Ramos (cell line): ENCODE measurements around the gene SPO11.

Experiments used
- in situ Hi-C: fragments of 300-500 bp; cut with MboI; formaldehyde crosslinking; loops from one replicate; pipeline ENCODE4 v1.14.3; 2022; ENCODE audit warnings: low sequenced_read_pairs; ENCODE audit not compliant: unreplicated experiment

SPO11 gene

DNA sequence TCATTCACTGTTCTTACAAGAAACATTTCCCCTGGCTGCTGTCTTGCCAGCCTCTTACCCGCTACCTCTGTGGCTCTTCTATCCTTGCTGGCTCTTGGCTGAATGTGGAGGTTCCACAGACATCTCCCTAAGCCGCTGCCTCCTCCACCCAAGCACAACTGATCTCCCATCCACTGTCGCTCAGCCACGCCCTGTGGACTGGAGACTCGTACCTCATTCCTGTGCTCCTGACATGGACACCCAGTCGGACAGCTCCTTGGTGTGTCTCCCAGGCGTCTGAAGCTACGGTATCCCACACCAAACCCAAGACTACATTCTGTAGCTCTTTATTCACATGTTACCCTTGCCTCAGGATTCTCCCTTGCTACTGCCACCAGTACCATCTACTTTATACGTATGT is 40.7 kb downstream of the SPO11 start:
- in situ Hi-C loops, result loop anchor here (25.0 kb wide), 1 partner anchor 842 kb away; no protein-coding TSS in a partner anchor

GRCh38 chr20:57371363-57371762 is 41.8 kb downstream of the SPO11 start:
- in situ Hi-C loops, result loop anchor here (25.0 kb wide), 1 partner anchor 841 kb away; no protein-coding TSS in a partner anchor

GRCh38 chr20:57372157-57372556 is 42.6 kb downstream of the SPO11 start:
- in situ Hi-C loops, result loop anchor here (25.0 kb wide), 1 partner anchor 840 kb away; no protein-coding TSS in a partner anchor

GRCh38 chr20:57372581-57373350 is 43.2 kb downstream of the SPO11 start:
- in situ Hi-C loops, result loop anchor here (25.0 kb wide), 1 partner anchor 840 kb away; no protein-coding TSS in a partner anchor

- in situ Hi-C loops, result loop anchor here (25.0 kb wide), 1 partner anchor 838 kb away; no protein-coding TSS in a partner anchor
Measured at GRCh38 chr20:57374343-57374930, 44.8 kb downstream of the SPO11 start.

GRCh38 chr20:57374931-57375651 is 45.5 kb downstream of the SPO11 start:
- in situ Hi-C loops, result loop anchor here (25.0 kb wide), 1 partner anchor 837 kb away; no protein-coding TSS in a partner anchor

DNA sequence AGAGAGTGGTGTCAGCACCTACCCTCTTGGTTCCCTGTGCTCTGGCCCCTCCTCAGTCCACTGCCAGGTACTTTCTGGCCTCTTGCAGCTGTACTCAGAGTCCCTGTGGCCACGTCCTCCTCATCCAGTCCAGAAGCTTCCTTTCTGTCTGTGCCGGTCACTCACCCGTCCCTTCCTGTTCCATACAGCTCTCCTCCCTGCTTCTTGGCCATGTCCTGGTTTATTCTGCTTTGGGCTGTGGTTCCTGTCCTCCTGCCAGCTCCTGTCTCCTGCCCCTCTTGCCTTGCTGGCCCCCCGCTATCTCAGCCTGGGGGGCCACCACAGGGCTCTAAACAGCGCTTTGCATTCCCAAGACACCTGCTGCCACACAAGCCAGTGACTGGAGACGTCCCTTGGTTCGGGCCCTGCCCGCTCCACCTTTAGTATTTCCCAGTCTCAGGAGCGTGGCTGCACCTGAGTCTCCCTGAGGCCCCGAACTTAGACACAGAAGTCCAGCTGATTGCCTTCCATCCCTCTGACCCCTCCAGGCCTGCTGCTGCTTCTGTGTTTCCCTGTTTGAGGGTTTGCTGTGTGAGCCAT is 46.1 kb downstream of the SPO11 start:
- in situ Hi-C loops, result no loop called here

DNA sequence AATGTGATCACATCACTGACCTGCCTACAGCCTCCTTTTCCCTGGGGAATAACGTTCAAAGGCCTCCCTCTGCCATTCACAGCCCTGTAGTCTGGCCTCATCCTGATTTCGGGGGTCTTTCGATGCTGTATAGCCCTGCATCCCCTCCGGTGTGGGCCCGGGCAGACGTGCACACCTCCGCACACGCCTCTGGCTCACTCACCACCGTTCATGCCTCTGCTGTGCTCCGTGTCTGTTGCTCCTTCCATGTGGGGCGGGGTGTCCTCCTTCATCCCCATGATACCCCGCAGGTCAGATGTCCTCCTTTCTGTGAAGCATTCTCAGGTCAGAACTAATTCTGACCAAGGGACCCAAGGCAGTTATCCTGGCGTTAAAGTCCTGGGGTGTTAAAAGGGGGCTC is 47.7 kb downstream of the SPO11 start:
- in situ Hi-C loops, result no loop called here

- in situ Hi-C loops, result no loop called here
Measured at GRCh38 chr20:57378107-57378506, 48.5 kb downstream of the SPO11 start.

DNA sequence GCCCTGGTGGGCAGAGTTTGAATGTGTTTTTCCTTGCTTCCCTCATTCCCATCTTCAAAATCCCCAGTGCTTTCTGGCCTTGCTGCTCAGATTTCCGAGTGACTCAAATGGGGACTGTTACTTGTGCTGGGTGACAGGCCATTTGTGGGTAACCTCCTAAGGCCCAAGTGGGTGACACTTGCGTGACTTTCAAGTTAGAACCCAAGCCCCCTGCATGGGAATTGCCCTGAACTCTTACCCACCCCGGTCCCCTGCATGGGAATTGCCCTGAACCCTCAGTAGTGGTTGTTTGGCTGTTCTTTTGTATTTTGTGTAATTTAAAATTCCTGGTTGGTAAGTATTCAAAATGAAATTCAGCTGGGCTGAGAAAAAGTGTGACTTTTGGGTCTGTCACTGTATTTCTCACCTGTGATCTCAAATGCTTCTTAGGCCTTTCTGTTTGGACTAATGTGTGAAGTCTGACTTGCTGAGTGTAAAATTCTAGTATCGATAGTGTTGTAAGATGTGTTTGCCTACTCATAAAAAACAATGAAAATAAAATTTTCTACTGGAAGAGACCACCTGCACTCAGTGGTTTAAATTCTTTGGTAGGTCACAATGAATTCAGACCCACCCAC is 49.2 kb downstream of the SPO11 start:
- in situ Hi-C loops, result no loop called here

DNA sequence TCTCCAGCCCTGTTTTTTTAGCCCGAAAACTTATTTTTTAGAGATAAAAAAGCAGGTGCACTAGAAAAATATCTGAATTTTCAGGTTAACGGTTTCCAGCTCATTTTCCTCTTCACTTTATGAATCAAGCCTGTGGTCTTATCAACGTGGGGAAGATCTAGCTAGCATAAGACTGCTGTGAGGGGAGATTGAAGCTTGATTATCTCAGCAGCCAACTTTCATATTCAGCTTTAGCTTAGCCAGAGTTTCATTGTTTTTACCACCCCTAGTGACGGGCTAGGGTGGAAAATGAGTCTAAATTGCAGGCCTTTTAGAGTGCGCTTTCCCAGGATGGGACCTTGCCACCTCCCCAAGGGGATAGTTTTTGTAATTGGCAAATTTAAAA is 49.7 kb downstream of the SPO11 start:
- in situ Hi-C loops, result no loop called here

- in situ Hi-C loops, result no loop called here
Measured at GRCh38 chr20:57380081-57380750, 50.6 kb downstream of the SPO11 start.

GRCh38 chr20:57381596-57382503 is 52.2 kb downstream of the SPO11 start:
- in situ Hi-C loops, result no loop called here

- in situ Hi-C loops, result no loop called here
Measured at GRCh38 chr20:57382516-57382915, 52.9 kb downstream of the SPO11 start.

- in situ Hi-C loops, result no loop called here
Measured at GRCh38 chr20:57383447-57384347, 54.1 kb downstream of the SPO11 start.

DNA sequence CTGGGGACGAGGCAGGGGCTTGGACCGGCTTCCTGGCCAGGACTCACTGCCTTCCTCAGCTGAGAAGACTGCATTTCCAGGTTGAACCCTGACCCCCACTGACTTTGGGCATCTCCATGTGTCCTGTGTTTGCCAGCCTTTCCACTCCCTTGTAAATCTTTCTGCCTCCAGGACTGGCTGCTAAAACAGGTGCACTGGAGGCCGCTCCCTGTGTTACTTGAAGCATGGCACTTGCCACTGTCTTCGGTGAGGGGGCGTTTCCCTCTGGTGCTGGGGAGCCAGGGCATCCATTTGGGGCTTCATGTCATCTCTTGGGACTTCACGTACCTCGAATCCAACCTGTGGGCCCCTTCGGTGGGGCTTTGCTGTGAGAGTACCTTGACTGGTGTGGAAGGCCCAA is 54.9 kb downstream of the SPO11 start:
- in situ Hi-C loops, result no loop called here

DNA sequence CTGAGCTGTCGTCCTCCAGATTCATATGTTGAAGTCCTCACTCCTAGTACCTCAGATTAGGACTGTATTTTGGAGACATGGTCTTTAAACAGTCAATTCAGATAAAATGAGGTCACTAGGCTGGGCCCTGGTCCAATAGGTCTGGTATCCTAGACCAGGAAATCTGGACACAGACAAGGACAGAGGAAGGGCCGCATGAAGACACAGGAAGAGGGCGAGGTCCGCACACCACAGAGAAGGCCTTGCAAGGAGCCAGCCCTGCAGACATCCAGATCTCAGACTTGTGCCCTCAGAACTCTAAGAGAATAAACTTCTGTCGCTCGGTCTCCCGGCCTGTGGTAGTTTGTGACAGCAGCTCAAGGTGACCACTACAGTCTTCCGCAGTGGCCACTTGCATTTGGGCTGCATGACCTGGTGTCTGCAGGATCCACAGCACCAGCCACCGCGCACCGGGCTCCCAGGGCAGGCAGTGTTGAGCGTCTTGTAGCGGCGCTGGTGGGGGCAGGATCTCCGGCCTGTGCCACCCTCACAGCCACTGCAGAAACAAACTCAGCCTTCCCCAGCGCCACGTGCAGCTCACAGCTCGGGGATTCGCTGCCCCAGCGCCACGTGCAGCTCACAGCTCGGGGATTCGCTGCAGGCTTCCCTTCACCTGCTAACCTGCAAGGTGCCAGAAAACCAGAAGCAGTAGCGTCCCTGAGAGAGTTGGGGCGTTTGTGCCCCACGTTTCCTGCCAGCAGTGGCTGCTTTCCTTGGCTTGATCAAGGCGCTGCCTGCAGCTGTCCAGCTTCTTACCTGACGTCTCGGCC is 55.6 kb downstream of the SPO11 start:
- in situ Hi-C loops, result loop anchor here (5.0 kb wide), 2 partner anchors 112 to 207 kb away; no protein-coding TSS in a partner anchor
